DMS153 treated with DMSO at 0.1 percent for 48 hours (cell line): Measurements from ENCODE around the gene GPS1.

Experiments
- DNase-seq: peaks from one replicate; lab custom pipeline; 2025; ENCODE audit not compliant: unreplicated experiment; lab: John Stamatoyannopoulos, UW

GPS1 gene

DNA sequence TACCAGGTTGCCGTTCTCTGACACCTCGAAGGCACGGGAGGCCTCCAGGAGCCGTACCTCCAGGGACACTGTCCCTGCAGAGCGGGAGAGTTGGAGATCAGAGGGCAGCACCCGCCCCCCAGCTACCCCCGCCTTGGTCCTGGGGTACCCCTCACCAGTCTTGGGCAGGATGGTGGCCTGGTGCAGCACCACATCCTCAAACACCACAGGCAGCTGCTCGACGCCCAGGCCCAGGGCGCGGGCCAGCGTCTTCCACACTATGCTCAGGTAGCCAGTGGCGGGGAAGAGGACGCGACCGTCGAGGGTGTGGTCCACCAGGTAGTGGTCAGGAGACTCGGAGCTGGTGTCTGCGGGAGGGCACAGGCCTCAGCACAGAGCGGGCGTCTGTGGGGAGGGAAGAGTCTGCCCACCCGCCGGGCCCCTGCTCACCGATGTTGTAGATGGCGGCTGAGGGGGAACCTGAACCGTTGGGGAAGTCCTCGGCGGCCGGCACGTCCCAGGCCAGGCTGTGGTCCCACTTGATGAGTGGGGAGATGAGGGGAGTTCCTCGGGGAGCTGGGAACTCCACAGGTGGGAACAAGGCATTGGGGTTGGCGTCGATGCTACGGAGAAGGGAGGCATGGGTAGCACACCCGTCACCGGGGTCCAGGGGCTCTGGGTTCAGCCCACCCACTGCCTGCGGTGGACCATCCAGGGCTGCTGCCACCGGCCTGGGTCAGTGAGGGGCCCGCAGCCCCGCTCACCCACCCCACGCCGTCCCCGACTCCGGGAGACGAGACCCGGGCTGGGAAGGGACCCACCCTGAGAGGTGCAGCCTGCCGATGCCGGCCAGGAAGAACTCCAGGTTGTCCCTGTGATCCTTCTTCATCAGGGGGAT, 36.5 kb downstream of the GPS1 start:
- DNase-seq = no peak

DNA sequence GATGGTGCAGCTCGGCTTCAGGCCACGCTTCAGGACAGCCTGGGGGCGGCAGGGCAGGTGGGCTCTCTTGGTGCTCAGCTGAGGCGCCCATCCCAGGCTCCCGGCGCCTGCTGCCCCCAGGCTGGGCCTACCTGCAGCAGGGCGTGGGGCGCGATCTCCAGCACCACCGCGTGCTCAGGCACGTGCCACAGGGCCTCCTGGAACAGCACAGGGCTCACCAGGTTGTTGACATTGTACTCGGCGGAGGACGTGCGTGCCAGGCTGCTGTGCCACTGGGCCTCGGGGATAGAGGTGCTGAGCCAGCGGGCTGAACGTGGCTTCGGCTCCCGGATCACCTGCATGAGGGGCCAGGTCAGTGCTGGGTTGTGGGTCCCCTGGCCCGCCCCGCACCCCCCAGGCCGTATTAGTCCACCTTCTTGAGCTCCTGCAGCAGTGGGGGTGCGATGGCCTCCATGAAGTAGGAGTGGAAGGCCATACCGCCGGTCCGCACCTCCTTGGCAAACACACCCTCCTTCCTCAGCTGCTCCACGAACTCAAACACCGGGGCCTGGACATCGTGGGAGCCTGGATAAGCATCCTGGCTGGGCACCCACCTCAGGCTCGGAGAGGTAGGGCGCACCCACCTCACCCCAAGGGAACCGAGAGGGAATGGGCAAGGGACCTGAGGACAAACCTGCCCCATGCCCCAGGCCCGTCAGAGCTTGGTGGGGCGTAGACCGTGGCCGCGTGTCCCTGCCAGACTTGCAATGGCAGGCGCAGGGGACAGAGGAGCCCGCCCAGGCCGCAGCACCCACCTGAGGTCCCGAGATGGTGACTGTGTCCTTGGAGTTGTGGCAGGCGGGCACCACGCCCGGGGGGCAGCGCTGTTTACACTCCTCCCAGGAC, 37.4 kb downstream of the GPS1 start:
- no peak for DNase-seq

DNA sequence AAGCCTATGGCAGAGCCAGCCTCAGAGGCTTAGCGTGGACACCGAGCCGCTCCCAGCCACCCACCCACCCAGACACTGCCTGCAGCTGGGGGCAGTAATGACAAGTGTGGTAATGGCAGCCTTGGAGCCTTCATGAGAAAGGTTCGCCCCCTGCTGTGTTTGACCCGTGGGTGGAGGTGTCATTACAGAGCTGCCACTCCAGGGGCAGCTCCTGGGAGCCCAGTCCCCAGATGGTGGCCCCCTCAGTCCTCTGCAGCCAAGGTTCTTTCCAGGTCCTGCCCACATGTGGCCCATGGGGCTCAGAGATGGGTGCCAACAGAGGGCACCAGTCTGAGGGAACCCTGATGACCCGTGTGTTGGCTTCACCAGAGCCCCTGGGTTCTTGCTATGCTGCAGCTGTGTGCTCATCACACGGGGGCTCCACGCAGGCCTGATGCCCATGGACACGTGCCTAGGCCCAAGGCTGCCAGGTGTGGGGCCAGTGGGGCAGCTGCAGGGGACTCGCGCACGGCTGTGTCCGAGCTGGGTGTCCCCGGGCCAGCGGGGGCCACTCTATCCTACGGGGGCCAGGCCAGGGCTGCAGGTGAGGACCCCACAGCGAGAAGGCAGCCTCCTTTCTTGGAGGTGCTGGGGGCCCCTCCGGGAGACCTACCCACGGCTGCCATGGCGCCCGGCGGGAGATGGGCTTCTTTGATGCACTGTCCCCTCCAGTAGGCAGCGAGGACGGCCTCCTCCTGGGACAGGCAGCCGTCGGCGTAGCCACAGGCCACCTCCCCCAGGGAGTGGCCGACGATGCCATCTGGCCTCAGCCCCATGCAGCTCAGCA, 38.2 kb downstream of the GPS1 start:
- DNase-seq = no peak

DNA sequence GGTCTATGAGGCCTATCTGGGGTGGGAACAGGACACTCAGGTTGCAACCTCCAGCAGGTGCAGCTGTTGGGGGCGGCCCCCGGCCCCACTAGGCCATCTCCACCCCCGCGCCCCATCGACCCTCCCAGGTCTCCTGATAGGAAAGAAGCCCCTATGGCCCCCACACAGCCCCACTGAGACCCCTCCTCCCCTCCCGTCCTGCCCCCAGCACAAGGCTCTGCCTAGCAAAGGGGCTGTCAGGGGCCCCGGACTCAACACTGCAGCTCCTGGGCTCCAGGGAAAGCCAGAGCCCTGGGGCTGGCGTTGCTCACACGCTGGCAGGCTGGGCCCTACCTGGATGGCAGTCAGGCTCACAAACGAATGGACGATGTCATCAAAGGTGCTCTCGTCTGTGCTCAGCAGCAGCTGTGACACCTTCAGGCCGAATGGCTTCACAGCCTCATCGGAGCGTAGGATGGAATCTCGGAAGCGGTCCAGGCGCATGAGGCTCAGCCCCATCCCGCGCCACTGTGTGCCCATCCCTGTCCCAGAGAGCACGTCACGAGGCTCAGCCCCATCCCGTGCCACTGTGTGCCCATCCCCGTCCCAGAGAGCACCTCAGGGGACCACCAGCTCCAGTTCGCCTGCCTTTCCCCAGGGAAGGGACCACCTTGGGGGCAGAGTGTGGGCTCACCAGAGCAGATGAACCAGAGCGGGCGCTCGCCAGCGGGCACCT, 39.0 kb downstream of the GPS1 start:
- no peak for DNase-seq

DNA sequence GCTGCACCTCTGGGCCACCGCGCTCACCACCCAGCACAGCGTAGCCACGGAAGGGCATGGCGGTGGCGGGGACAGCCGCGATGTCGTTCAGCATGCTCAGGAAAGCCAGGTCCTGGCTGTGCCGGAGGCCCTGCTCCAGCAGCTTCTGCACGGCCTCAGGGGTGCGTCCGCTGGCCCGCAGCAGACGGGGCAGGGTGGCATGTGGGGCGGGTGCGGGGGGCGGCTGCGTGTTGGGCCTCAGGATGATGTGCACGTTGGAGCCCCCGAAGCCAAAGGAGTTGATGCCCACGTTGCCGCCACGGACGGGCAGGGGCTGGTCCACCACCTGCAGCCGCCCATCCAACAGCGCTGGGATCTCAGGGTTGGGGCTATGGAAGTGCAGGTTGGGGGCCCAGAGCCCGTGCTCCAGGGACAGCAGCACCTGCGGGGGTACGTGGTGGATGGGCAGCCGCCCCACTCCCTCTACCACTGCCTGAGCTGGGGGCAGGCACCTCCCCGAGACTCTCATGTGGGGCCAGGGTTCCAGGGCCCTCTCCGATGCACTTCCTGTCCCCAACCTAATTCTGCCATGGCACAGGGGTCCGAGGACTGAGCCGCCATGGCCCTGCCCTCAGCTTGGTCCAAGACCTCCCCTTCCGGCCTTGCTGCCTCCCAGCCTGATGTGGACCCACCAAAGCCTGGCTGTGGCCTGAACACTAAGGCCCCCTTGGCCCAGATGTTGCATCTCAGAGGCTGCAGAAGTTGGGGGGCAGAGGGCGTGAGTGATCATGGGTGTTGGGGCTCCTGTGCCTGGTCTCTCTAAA, 39.8 kb downstream of the GPS1 start:
- no peak for DNase-seq

DNA sequence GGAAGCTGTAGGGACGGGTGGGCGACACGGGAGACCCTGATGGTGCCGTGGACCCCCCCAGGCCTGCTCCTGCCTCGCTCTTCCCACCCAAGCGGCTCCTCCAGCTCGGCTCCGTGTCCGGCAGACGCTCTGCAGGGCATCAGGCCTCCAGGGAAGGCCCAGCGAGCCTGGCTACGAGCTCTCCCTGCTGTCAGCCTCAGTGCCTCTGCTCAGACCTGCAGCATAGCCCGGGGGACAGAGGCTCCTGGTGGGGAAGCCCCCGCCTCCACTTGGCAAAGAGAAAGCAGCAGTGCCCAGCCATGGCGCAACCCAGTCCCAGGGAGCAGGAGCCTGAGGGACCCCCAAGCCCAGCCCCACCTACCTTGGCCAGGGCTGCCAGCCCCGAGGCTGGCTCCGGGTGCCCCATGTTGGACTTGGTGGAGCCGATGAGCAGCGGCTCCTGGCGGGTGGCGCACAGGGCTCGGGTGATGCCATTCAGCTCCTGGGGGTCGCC, 40.4 kb downstream of the GPS1 start:
- no peak for DNase-seq

DNA sequence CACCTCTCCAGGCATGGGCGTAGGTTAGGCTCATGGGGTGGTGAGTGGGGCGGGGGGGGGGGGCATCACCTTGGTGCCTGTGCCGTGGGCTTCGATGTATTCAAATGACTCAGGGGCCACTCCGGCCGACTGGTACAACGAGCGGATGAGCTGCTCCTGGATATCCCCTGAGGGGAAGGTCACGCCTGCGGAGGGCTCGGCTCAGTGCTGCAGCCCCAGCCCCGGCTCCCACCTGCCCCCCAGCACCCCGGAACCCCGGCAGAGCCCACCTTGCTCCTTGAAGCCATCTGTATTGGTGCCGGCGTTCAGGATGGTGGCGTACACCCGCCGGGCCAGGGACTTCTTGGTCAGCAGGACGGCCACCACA, 40.9 kb downstream of the GPS1 start:
- DNase-seq = no peak

DNA sequence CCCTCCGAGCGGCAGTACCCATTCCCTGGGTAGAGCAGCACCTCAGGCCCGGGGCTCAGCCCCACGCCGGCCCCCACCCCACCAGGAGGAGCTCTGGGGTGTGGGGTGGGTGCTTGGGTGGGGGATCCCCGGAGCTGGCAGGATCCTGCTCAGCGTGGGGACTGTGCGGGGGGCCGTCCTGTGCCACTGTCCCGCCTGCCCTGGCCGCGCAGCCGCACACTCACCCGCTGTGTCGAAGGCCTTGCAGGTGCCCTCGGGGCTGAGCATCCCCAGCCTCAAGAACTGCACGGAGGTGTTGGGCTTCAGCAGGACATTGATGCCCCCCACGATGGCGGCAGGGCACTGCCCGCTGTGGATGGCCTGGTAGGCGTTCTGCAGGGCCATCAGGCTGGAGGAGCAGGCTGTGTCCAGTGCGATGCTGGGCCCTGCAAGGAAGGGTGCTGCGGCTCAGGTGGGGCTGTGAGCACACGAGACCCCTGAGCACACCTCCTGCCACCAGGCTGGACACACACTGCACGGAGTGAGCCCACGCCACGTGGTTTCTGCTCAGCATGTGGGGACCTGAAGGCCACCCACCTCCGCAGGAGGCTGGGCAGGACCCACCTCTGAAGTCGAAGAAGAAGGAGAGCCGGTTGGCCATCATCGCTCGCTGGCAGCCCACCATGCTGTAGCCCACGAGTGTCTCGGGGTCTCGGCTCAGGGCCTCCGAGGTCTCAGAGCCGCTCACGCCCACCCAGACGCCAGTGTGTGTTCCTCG, 41.5 kb downstream of the GPS1 start:
- no peak for DNase-seq

DNA sequence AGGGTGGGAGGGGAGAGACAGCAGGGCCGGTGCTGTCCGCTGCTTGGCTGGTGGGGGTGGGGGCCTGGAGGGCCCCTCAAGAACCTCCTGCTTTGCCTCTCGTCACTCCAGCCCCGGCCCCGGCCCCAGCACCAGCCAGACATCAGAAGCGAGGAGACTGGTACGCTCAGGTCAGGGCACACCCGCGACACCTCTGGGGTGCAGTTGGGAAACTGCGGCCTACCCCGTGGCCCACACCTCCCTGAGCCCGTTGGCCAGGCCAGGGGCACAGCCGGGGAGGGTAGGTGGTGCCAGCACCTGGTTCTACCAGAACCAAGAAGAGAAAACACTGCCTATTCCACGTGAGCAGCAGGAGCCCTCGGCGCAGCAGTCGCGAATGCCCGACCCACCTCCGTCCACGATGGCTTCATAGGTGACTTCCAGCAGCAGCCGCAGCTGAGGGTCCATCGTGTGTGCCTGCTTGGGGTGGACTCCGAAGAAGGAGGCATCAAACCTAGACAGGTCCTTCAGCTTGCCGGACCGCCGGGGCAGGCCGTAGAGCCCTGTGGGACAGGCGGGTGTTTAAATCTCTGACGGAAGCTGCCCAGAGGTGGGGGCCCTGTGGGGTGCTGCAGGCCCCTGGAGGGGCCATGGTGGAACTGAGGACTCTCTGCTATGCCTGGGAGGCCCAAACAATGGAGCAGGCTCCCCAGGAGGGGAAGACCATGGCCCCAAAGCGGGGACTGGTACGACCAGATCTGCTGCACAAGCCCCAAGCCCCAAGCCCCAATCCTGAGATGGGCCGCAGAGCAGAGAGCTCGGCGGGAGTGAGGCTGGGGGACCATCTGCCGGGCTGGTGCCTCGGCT, 43.5 kb downstream of the GPS1 start:
- DNase-seq = no peak

DNA sequence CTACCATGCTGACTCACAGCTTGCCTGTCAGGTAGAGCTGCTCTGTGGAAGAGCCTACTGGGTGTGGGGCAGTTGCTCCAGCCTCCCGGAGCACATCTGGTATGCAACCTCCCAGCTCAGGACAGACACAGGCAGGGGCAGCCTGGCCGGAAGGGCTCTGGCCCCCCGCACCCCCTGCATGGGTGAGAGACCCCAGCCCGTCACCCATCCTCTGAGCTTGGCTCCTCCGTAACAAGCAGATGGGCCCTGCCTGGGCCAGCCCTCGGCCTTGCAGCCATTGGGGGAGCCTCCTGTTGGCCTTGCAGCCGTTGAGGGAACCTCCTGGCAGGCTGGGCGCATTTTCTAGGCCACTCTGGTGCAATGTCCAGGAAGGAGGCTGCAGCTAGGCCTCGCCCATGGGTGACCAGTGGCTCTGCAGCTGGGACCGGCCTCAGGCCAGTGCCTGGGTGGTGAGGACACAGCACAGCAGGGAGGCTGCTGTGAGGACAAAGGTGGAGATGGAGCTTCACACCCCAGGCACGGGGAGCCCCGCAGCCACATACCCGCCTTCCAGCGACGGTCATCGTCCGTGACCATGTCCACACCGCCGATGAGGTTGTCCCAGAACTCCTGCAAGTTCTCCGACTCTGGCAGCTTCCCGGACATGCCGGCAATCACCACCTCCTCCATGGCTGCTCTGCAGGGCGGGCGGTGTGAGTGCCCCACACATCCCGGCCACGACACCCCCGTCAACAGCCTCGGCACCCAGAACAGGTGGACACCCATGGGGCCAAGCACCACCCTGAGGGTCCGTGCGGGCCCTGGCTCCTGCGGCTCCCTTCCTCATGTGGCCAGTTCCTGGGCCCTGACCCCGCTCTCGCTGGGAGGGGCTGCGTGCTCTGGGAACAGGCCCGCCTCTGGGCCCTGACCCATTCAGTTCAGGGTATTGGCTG, 44.3 kb downstream of the GPS1 start:
- DNase-seq = no peak

DNA sequence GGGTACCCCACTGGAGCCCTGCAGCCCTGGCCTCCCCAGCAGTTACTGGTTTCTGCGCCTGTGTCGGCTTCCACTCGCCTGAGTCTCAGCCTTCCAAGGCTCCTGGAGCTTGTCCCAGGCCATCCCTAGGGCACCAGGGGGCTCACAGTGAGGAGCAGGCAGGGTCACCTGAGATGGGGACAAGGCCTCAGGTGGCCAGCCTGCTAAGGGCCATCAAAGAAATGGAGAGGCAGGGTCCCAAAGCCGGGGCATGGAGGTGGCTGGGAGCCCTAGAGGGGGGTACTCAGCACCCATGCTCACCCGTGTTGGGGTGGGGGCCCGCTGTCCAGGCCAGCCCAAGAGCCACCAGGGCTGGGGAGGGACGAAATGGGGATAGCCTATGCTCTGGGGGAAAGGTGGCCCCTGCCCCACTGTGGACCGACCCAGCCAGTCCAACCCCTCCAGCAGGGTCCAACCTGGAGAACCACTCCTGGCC, 45.0 kb downstream of the GPS1 start:
- DNase-seq = no peak

DNA sequence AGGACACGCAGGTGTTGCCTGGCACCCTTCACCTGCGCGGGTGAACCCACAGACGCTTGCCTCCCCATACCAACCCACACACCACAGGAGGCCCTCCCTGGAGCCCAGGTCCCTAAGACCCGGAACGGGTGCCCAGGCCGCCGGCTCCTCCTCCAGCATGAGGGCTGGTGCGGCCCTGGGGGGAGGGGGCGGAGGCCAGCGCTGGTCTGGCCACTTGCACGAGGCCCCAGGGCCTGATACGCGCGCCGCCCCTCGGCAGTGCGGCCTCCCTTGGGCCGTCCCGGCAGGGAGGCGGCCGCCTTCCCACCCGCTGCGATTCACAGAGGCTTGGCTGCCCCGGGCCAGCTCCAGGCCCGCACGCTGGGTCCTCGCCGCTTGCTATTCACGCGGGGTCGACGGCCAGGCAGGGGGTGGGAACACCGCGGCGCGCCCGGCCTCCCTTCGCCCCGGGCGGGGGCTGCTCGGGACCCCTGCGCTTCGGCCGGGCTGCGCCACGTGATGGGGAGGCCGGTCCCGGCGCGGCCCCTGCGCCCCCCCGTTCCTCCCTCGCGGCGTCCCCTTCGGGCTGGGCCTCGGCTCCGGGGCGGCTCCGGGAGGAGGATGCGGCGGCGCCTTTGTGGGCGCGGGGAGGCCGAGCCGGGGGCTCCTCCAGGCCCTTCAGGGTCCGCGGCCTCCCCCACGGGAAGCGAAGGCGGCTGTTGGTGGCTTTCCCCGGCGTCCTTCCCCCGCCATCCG, 45.7 kb downstream of the GPS1 start:
- DNase-seq = no peak

DNA sequence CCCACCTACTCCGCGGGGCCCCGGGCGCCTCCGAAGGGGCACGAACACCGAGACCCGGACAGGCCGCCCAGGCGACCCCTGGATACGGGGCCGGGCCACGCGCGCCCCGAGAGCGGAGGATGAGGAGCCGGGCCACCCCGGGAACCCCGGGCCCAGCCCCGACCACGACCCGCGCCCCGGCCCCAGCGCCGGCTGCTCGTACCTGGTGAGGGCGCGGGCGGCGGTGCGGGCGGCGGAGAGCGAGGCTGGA, 46.1 kb downstream of the GPS1 start:
- DNase-seq = no peak

DNA sequence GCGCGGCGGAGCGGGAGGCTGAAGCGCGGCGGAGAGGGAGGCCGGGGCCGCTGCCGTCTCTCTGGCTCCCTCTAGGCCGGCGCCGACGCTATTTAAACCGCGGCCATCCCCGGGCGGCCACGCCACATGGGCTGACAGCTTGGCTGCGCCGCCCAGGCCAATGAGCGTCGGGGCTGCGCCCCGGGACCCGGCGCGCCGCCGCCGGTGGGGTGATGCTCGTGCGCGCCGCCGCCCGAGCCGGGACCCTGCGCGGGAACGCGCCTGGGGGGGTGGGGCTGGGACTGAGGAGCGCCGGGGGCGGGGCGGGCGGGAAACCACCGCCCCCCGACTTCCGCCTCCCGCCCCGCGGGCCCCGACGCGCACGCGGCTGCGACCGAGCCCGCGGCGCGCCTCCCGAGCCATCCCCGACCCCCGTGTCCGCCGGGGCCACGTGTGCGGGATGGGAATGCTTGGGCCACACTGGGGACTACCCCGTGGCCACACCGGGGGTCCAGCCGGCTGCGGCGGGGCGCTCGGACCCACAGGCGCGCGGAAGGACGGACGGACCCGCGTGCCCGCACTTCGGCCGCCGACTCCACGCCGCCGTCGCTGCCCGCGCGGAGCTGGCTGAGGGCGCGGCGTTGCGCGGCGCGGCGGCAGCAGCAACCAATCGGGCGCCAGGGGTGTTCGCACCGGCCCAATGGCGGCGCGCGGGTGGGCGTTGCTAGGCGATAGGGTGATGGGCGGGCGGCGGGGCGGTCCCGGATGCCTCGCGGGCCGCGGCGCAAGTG, 46.7 kb downstream of the GPS1 start, which contains the start of gene FASN:
Gene FASN (minus strand): TSS at position 68 of the 770 bp plus-strand sequence. CDS start 1,791 bp downstream, outside the sequence.
- DNase-seq = peak; percentile 77

DNA sequence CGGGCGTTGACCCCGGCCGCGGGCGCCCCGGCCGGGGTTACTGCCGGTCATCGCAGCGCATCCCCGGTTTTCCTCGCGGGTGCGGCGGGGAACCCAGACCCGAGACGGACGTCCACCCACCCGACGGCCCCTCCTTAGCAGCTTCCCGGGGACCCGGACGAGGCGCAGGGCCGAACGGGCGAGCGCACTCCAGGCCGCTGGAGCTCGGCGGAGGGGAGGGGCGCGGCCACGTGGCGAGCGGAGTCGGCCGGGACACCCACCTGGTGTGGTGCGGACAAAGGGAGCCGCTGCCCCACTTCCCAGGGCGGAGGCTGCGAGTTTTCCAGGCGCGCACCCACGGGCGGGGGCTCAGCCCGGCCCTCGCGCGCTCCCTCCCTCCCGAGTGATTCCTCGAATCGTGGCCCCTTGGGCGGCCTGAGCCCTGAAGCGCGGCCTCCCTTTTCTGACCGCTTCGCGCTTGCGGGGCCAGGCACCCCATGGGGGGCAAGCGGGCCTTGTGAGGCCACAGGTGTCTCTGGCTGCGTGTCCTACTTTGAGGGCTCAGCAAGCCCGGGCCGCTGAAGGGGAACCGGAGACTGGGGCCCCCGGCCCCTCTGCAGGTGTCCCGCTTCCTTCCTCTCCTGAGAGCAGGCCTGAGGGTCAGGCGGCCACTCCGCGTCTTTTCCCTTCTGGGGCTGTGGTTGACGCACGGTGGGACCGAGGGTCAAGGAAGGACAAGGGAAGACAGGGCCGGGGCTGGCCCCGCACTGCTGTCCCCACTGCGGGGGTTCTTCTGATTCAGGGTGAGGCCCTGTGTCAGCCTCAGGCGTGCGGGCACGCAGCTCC, 47.5 kb downstream of the GPS1 start:
- no peak for DNase-seq
